ENCODE measurements around the gene RAP2C.
"Not testable (repeated sequence)": the region's sequence is repeated elsewhere in the genome, so short reads cannot be mapped to it uniquely, and the experiment has no call there.

Gene RAP2C

DNA sequence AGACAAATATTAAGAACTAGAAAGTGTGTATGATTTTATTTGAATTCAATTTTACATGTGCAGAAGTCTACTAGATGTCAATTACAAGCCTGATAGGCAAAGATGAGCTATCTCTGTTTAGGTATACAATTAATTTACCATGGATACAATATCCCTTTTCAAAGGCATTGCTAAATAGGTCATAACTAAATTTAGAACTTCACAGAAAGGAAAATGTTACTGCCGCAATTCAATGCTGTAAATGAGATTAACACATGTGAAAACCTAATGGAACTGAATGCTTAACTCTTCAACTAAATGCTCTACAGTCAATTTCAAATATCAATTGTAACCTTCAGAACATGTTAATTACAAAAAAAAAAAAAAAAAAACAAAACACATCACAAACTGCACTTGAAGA is 14.6 kb downstream of the RAP2C start:
- no peak for DNase-seq (ENCODE audit: insufficient read length, low spot score)
- FAIRE-seq: no peak

DNA sequence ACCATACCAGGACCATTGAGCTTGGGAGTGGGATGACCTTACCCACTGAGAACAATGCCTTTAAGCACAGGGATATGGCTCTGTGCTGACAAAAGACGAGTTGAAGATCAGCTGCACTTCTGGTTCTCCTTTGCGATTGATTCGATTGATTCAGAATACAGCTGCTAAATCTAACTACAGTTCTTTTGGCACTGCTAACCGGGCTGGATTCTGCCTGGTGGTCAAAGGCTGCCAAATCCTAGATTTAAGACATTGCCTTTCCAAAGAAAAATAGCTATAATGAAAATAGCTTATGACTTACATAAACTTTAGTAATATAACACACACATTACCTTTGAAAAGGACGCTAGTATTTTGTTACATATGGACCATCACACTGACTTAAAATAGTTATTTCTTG is 18.3 kb downstream of the RAP2C start:
- DNase-seq (ENCODE audit: insufficient read length, low spot score) (no peak), FAIRE-seq (no peak)

DNA sequence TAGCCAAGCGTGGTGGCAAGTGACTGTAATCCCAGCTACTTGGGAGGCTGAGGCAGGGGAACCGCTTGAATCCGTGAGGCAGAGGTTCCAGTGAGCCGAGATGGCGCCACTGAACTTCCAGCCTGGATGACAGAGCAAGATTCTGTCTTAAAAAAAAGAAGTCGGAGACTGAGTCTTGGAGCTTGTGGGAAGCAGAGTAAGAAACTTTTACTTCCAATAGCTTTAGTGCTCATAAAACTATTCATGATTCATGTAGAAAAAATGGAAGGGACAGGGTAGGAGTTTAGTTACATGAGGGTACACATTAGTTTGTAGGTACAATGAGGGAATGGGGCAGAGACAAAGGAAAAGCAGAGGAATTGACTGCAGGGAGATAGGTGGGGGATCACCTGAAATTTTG is 19.3 kb downstream of the RAP2C start:
- DNase-seq (ENCODE audit: insufficient read length, low spot score) (no peak), FAIRE-seq (no peak)

DNA sequence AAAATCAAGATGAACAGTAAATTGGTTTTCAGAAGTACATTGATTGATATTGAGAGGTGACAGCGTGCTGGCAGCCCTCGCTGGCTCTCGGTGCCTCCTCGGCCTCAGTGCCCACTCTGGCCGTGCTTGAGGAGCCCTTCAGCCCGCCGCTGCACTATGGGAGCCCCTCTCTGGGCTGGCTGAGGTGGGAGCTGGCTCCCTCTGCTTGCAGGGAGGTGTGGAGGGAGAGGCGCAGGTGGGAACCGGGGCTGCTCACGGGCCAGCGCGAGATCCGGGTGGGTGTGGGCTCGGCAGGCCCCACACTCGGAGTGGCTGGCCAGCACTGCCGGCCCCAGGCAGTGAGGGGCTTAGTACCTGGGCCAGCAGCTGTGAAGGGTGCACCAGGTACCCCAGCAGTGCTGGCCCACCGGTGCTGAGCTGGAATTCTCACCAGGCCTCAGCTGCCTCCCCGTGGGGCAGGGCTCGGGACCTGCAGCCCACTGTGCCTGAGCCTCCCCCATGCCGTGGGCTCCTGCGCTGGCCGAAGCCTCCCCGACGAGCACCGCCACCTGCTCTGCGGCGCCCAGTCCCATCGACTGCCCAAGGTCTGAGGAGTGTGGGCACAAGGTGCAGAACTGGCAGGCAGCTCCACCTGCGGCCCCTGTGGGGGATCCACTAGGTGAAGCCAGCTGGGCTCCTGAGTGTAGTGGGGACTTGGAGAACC is 25.2 kb downstream of the RAP2C start:
- FAIRE-seq (no peak), DNase-seq (ENCODE audit: insufficient read length, low spot score) (no peak)

DNA sequence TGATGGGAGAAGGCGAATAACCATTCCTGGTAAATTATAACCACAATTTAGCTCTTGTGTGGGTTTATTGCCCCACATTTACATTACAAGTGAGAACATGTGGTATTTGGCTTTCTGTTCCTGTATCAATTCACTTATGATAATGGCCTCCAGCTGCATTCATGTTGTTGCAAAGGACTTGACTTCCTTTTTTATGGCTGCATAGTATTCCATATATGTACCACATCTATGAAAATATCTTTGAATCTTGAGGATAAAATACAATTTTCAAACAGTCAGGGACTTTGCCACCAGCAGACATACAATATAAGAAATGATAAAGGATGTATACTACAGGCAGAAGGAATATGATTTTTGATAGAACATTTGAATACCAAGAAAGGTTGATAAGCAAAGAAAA is 27.3 kb downstream of the RAP2C start:
- FAIRE-seq: no peak
- no peak for DNase-seq (ENCODE audit: insufficient read length, low spot score)

DNA sequence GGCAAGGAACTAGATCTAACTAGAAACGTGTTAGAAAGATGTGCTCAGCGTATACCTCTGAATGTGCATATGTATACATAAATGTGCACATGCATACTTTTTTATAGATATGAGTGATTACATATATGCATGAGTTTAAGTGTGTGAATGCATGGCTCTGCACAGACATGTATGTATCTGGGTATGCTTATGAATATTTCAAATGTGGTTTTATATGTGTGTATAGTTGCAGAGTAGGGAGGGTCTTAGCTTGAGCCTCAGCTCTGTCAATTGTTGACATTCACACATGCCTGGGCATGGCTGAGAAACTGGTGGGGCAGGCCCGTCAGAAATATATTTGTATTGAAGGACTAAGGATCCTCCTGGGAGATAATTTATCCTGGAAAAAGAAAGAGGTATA is 31.1 kb downstream of the RAP2C start:
- DNase-seq (ENCODE audit: insufficient read length, low spot score) (no peak), FAIRE-seq (no peak)

DNA sequence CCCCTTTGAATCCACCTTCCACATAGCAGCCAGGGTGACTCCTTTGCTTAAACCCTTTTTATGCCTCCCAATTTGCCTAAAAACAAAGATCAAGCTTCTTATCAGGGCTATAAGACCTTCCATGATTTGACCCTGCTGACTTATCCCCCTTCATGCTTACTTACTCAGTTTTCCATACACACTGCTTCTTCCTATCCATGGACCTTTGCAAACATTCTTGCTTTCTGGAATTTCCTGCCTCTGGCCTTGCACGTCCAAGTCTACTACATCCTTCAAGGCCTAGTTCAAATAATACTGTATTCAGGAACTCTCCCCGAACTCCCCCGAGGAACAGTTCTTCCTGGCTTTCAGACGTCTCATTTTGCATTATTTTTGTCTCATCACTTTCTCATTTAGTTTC is 31.8 kb downstream of the RAP2C start:
- no peak for DNase-seq (ENCODE audit: insufficient read length, low spot score)
- FAIRE-seq: no peak

DNA sequence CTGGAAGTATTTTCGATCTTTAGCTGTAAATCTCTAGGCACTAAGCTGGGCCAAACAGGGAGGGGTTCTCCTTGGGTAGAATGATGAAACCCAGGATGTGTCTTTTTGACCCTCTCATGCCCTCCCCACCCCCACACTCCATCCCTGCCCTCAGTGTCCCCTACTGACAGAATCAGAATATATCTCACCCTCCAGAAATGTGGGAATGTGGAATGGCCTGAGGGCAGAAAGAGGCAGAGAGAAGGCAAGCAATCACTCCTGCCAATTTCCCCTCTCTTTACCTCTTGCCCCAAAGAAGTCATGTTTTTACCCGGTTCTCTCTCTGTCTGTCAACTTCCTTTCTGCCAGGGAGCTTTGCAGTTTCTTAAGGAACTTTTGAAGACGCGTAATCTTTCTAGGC is 34.4 kb downstream of the RAP2C start:
- DNase-seq (ENCODE audit: insufficient read length, low spot score): no peak
- FAIRE-seq: no peak

DNA sequence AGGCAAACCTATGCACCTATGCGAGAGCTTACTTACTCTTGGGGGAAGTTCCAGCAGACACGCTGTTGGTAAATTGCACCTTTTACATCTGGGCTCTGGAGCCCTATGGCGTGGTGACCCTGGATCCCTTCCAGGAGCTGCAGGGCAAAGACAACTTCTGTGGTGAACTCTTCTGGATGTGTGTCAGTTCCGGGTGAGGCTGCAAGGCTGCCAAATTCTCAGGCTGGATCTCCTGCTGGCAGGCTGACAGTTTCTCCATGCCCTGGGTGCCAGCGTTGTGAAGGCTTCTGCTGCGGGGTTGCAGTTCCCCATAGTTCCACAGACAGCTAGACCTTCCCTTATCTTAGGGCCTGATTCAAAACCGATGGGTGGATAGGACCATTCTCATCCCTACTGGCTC is 37.9 kb downstream of the RAP2C start:
- no peak for DNase-seq (ENCODE audit: insufficient read length, low spot score)
- no peak for FAIRE-seq

DNA sequence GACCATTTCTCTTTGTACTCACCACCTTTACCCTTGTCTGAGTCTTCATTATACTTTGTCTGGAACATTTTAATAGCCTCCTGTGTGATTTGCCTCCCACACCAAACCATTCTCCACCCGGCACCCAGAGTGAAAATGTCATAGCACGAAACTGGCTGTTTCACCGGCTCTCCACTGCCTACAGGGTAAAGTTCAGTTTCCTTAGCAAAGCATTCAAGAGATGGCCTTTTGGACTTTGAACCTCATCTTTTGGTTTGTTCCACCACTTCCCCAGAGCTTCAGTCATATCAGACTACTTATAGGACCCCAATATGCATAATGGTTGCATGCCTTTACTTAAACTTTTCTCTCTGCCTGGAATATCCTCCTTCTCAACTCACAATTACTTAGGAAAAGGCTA is 38.3 kb downstream of the RAP2C start:
- DNase-seq (ENCODE audit: insufficient read length, low spot score): no peak
- no peak for FAIRE-seq

DNA sequence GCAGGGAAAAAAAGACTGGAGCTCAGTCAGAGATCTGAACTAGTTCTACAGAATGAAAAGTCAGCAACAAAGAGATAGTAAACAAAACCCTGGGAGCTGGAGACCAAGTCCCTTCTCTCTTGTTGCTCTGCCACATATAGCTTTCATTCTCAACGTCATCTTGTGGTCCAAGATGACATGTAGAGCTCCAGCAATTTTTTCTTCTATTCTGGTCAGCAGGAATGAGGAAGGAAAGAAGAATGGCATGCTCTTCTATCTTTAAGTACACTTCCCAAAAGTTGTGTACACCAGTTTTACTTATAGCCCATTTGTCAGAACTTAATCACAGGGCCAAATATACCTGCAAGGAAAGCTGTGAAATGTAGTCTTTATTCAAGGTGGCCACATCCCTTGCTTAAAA is 45.6 kb downstream of the RAP2C start:
- no peak for DNase-seq (ENCODE audit: insufficient read length, low spot score)
- FAIRE-seq: no peak

DNA sequence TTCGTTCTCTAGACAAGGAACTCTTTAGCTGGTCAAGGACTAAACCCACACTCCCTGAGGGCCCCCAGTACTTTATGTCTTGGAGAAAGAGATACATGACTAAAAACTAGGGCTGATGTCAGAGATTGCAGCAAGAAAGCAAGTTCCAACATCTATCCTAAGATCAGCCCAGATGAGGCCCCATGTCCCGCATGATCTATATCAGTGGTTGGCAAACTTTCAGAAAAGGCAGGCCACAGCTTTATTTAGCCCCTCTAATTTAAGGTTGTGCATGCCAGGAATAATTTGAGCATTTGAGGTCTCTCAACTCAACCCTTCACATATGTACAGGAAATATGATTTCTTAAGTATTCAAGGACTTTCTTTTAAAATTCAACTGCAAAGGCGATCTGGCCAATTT is 47.4 kb downstream of the RAP2C start:
- FAIRE-seq (no peak), DNase-seq (ENCODE audit: insufficient read length, low spot score) (no peak)

DNA sequence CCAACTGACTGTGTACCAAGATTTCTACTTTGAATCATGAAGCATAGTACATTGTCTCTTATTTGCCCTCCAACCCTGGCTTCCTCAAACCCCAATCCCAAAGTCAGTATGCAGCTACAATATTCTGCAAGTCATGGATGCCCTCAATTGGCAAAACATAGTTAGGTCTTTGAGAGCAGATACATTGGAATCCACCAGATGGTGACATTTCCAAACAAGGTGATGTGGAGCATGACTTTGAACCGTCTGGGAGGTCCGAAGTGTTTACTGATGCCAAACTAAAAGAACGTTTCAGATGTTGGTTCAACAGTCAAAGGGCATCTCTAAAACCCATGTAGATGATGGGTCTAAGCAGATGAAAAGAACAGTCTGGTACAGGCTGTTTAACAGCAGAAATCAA is 47.8 kb downstream of the RAP2C start:
- DNase-seq (ENCODE audit: insufficient read length, low spot score) (no peak), FAIRE-seq (no peak)

DNA sequence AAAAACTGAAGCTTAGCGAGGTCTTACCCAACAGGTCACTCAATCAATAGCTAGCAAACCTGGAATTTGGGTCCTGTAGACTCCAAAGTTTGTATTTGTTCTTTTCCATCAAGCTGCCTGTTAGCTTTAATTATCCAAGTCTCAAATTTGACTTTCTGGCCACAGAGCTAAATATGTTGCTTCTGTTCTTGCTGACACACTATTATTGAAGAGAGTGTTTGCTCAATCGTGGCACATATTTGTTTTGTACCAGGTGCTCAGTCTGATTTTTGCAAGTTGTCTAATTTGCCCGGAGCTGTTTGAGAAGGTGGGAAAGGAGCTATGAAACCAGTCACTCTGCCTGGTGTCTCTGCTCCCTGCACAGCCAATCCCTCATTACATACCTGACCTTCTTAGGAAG is 49.7 kb downstream of the RAP2C start:
- DNase-seq (ENCODE audit: insufficient read length, low spot score) (no peak), FAIRE-seq (no peak)

DNA sequence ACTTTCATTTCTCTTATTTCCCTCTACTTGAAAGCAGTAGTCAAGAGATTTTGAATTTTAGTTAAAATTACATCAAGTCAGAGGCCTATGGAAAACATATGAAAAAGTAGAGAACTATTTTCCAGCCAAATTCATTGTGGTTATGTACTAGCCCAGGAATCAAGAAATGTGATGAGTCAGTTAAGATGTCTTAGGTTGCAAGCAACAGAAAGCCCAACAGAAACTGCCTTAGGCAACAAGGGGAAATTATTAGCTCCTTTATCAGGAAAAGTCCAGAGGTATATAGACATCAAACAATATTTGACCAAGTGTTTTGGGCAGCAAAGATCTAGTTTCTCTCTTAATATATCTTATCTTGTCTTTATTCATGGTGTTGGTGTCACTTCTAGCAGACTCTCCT is 53.6 kb downstream of the RAP2C start:
- FAIRE-seq: no peak
- no peak for DNase-seq (ENCODE audit: insufficient read length, low spot score)

DNA sequence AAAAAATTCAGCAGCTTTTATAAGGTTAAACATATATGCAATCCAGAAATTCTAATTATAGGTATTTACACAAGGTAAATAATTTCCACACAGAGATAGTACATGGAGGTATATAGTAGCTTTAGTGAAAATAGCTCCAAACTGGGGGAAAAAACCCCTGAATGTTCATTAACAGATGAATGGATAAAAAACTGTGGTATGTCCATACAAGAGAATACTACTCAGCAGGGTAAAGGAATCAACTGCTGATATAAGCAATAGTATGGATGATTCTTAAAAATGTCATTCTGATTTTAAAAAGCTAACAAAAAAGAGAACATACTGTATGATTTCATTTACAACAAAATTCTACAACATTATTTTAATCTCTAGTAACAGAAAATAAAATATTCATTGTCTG is 54.2 kb downstream of the RAP2C start:
- DNase-seq (ENCODE audit: insufficient read length, low spot score): no peak
- FAIRE-seq: no peak

DNA sequence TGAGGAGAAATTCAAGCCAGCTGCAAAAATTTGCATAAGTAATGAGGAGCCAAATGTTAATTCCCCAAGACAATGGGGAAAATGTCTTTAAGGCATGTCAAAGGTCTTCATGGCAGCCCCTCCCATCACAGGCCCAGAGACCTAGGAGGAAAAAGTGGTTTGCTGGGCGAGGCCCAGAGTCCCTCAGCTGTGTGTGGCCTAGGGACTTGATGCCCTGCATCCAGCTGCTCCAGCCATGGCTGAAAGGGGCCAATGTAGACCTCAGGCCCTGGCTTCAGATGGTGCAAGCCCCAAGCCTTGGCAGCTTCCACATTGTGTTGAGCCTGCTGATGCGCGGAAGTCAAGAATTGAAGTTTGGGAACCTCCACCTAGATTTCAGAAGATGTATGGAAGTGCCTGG is 56.2 kb downstream of the RAP2C start:
- FAIRE-seq: not testable (repeated sequence)

DNA sequence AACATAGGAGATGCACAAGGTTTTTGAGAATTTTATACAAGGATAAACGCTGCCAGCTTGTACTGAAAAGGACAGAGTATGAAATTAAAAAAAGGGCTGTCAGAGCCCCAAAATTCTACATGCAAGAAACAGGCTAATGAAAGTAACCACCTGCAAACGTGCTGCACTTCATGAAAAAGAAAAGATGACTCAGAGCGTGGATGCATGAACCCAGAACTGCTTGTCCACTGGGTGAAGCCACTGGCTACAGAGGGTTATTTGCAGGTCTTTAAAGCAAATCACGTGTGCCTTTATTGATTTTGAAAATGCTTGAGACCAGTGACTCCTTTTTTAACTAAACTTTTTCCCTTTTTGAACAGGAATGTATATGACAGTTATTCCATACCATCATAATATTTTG is 66.1 kb downstream of the RAP2C start:
- no peak for FAIRE-seq

More for the DNA sequence above, 56.2 kb downstream of the RAP2C start:
- DNase-seq (ENCODE audit: insufficient read length, low spot score): not testable (repeated sequence)

More for the DNA sequence above, 66.1 kb downstream of the RAP2C start:
- DNase-seq (ENCODE audit: insufficient read length, low spot score): no peak

Measured in HTR-8/SVneo (cell line).